H1 (cell line): ENCODE results near the gene LNPEP. TPM values are rescaled to one million over a fixed set of nuclear protein-coding genes. Genes with fewer than 3 reads are reported as not detected.

Source experiments
- CTCF ChIA-PET: fragments of 300-600 bp; sonication (Branson Sonifier 250); formaldehyde crosslinking; loops from one replicate; lab custom pipeline; 2021; ENCODE audit not compliant: partially characterized antibody; lab: Charles Lee
- POLR2A ChIA-PET: fragments of 300-600 bp; sonication (Branson Sonifier 250); formaldehyde crosslinking; loops from one replicate; lab custom pipeline; 2021; ENCODE audit warnings: inconsistent platforms; ENCODE audit not compliant: partially characterized antibody; lab: Charles Lee
- DNase-seq, 2 experiments: peaks; one replicate each; pipeline versions ENCODE4 v3.0.0 to v3.0.0-alpha.2; 2010 to 2022; ENCODE audit warnings: low spot score in 2 of 2, low read depth in 1 of 2, mixed read lengths in 1 of 2
- FAIRE-seq: peaks from 2 replicates; lab custom pipeline; 2011; peaks lifted over from hg19 to GRCh38; lab: Jason Lieb, UNC
- H2AFZ ChIP-seq: 2 replicates; pipeline ENCODE4 v1.8.1; 2012; ENCODE audit warnings: low read length, inconsistent platforms
- H2AK5ac ChIP-seq: 2 replicates; pipeline ENCODE4 v1.6.1; 2013; ENCODE audit warnings: low read depth, low read length
- H2BK120ac ChIP-seq: replicated peaks from 2 replicates; pipeline ENCODE3; 2013; ENCODE audit warnings: low read depth, low read length, inconsistent platforms
- H2BK12ac ChIP-seq: 2 replicates; pipeline ENCODE4 v1.6.1; 2013; ENCODE audit warnings: low read depth, low read length
- H2BK15ac ChIP-seq: 2 replicates; pipeline ENCODE4 v1.6.1; 2013; ENCODE audit warnings: low read length
- H2BK20ac ChIP-seq: 2 replicates; pipeline ENCODE4 v1.6.1; 2013; ENCODE audit warnings: low read length
- H2BK5ac ChIP-seq: 2 replicates; pipeline ENCODE4 v1.6.1; 2013; ENCODE audit warnings: low read depth, low read length
- H3K14ac ChIP-seq: 2 replicates; pipeline ENCODE4 v1.6.1; 2013; ENCODE audit warnings: inconsistent platforms; ENCODE audit not compliant: insufficient read length
- H3K18ac ChIP-seq: 2 replicates; pipeline ENCODE4 v1.6.1; 2013; ENCODE audit warnings: low read length; ENCODE audit errors: extremely low read depth
- H3K23ac ChIP-seq: 2 replicates; pipeline ENCODE4 v1.6.1; 2013; ENCODE audit warnings: inconsistent platforms; ENCODE audit not compliant: insufficient read length
- H3K23me2 ChIP-seq: 2 replicates; pipeline ENCODE4 v1.6.1; 2013; ENCODE audit warnings: low read depth, low read length
- H3K27ac ChIP-seq: 2 replicates; pipeline ENCODE4 v1.6.1; 2011; ENCODE audit warnings: low read depth, low read length, inconsistent platforms
- H3K27me3 ChIP-seq, 4 experiments: replicated peaks in 1 of 4; 1 replicate in 1 of 4; 2 replicates in 3 of 4; pipeline versions ENCODE4 v1.6.1 to v1.8.1; 2011 to 2013; ENCODE audit warnings: low read length in 3 of 4, mild to moderate bottlenecking in 3 of 4, inconsistent platforms in 2 of 4, mixed read lengths in 2 of 4, moderate library complexity in 1 of 4; ENCODE audit not compliant: control insufficient read depth in 3 of 4, insufficient read depth in 3 of 4; ENCODE audit errors: extremely low read depth in 1 of 4
- H3K36me3 ChIP-seq, 4 experiments: 2 replicates each; pipeline versions ENCODE4 v1.6.1 to v1.8.1; 2011 to 2013; ENCODE audit warnings: mild to moderate bottlenecking in 4 of 4, low read length in 3 of 4, moderate library complexity in 2 of 4, control low read depth in 1 of 4, inconsistent platforms in 1 of 4; ENCODE audit not compliant: insufficient read depth in 4 of 4, control insufficient read depth in 2 of 4
- H3K4ac ChIP-seq: replicated peaks from 2 replicates; pipeline ENCODE3; 2013; ENCODE audit warnings: low read length, low read depth, mixed read lengths, inconsistent platforms; ENCODE audit not compliant: insufficient read length
- H3K4me1 ChIP-seq, 4 experiments: replicated peaks in 1 of 4; 1 replicate in 1 of 4; 2 replicates in 3 of 4; pipeline versions ENCODE4 v1.6.1 to v1.8.1; 2011 to 2013; ENCODE audit warnings: low read length in 3 of 4, inconsistent platforms in 2 of 4, mixed read lengths in 1 of 4; ENCODE audit not compliant: insufficient read depth in 4 of 4, control insufficient read depth in 3 of 4
- H3K4me2 ChIP-seq, 2 experiments: 2 replicates each; pipeline versions ENCODE4 v1.6.1 to v1.8.1; 2011 to 2013; ENCODE audit warnings: low read depth in 2 of 2, low read length in 2 of 2, control low read depth in 1 of 2, inconsistent platforms in 1 of 2, mild to moderate bottlenecking in 1 of 2; ENCODE audit not compliant: insufficient read depth in 1 of 2
- H3K4me3 ChIP-seq, 4 experiments: fragments of 200-600, 300-600 bp in 1 of 4; sonication (generic), shearing (Covaris generic), sonication (Bioruptor Twin) in 1 of 4; 2 replicates each; pipeline versions ENCODE4 v1.5.1 to v1.8.1; 2011 to 2016; ENCODE audit warnings: low read length in 4 of 4, low read depth in 3 of 4, control low read depth in 2 of 4, inconsistent platforms in 2 of 4, mild to moderate bottlenecking in 2 of 4, mixed read lengths in 1 of 4, moderate library complexity in 1 of 4; ENCODE audit not compliant: insufficient read depth in 2 of 4; ENCODE audit errors: extremely low read depth in 1 of 4
- H3K56ac ChIP-seq: replicated peaks from 2 replicates; pipeline ENCODE3; 2013; ENCODE audit warnings: low read depth, mild to moderate bottlenecking, mixed read lengths, low read length, inconsistent platforms; ENCODE audit not compliant: insufficient read length
- H3K79me1 ChIP-seq: 2 replicates; pipeline ENCODE4 v1.6.1; 2013; ENCODE audit warnings: low read depth, low read length, control low read depth
- H3K79me2 ChIP-seq, 2 experiments: 2 replicates each; pipeline versions ENCODE4 v1.6.1 to v1.8.1; 2012 to 2013; ENCODE audit warnings: low read length in 2 of 2, mild to moderate bottlenecking in 2 of 2, inconsistent platforms in 1 of 2; ENCODE audit not compliant: insufficient read depth in 2 of 2, control insufficient read depth in 1 of 2
- H3K9ac ChIP-seq, 4 experiments: replicated peaks in 1 of 4; 1 replicate in 1 of 4; 2 replicates in 3 of 4; pipeline versions ENCODE4 v1.6.1 to v1.8.1; 2011 to 2013; ENCODE audit warnings: low read depth in 3 of 4, low read length in 3 of 4, control low read depth in 2 of 4, mild to moderate bottlenecking in 2 of 4, moderate library complexity in 2 of 4, inconsistent platforms in 1 of 4; ENCODE audit errors: extremely low read depth in 1 of 4
- H3K9me3 ChIP-seq, 2 experiments: 2 replicates each; pipeline versions ENCODE4 v1.6.1 to v1.8.1; 2012 to 2013; ENCODE audit warnings: mild to moderate bottlenecking in 2 of 2, moderate library complexity in 2 of 2, control low read depth in 1 of 2, inconsistent platforms in 1 of 2, low read depth in 1 of 2, low read length in 1 of 2, mixed read lengths in 1 of 2; ENCODE audit not compliant: insufficient read depth in 2 of 2
- H4K20me1 ChIP-seq, 2 experiments: replicated peaks in 1 of 2; 2 replicates each; pipeline versions ENCODE3 to v1.8.1; 2011 to 2013; ENCODE audit warnings: inconsistent platforms in 2 of 2, low read length in 2 of 2, mild to moderate bottlenecking in 1 of 2; ENCODE audit not compliant: insufficient read depth in 2 of 2, control insufficient read depth in 1 of 2
- H4K5ac ChIP-seq: 2 replicates; pipeline ENCODE4 v1.6.1; 2013; ENCODE audit warnings: low read length, low read depth, mixed read lengths, inconsistent platforms; ENCODE audit not compliant: insufficient read length
- H4K8ac ChIP-seq: 2 replicates; pipeline ENCODE4 v1.8.0; 2013; ENCODE audit warnings: mild to moderate bottlenecking, moderate library complexity, low read length, inconsistent platforms; ENCODE audit not compliant: insufficient read depth; ENCODE audit errors: extremely low read depth
- H4K91ac ChIP-seq: replicated peaks from 2 replicates; pipeline ENCODE3; 2013; ENCODE audit warnings: low read length, mixed read lengths, inconsistent platforms; ENCODE audit not compliant: insufficient read length
- BACH1 ChIP-seq: IDR thresholded peaks from 2 replicates; pipeline ENCODE4 v1.6.1; 2012; ENCODE audit warnings: low read length, improper control_type of control experiment
- BCL11A ChIP-seq, 2 experiments: IDR thresholded peaks; one replicate each; pipeline ENCODE4 v1.6.1; 2011; ENCODE audit warnings: low read depth in 2 of 2, low read length in 2 of 2, mild to moderate bottlenecking in 2 of 2
- CREB1 ChIP-seq: IDR thresholded peaks from 2 replicates; pipeline ENCODE4 v1.6.1; 2012; ENCODE audit warnings: inconsistent platforms
- EZH2 ChIP-seq: fragments of 200-600 bp; sonication (generic); IDR thresholded peaks from 2 replicates; pipeline ENCODE4 v1.7.1; 2012; ENCODE audit warnings: low read depth, mild to moderate bottlenecking, moderate library complexity, low read length, inconsistent platforms; ENCODE audit not compliant: severe bottlenecking
- HDAC2 ChIP-seq, 2 experiments: fragments of 300-600 bp in 1 of 2; sonication (generic) in 1 of 2; IDR thresholded peaks; 2 replicates each; pipeline ENCODE4 v1.6.1; 2011 to 2012; ENCODE audit warnings: low read depth in 2 of 2, low read length in 2 of 2, mild to moderate bottlenecking in 2 of 2, moderate library complexity in 2 of 2, borderline replicate concordance in 1 of 2, inconsistent platforms in 1 of 2
- JUND ChIP-seq: IDR thresholded peaks from 2 replicates; pipeline ENCODE4 v1.6.1; 2011; ENCODE audit warnings: mild to moderate bottlenecking, improper control_type of control experiment, low read length
- KDM5A ChIP-seq: fragments of 200-600 bp; IDR thresholded peaks from 2 replicates; pipeline ENCODE4 v1.7.1; 2012; ENCODE audit warnings: mild to moderate bottlenecking, low read length, inconsistent platforms, mixed read lengths
- POLR2AphosphoS5 ChIP-seq: IDR thresholded peaks from 2 replicates; pipeline ENCODE4 v1.6.1; 2011; ENCODE audit warnings: low read depth, low read length
- RAD21 ChIP-seq, 2 experiments: IDR thresholded peaks in 1 of 2; conservative IDR thresholded peaks in 1 of 2; 2 replicates each; pipeline ENCODE4 v1.6.1; 2011; ENCODE audit warnings: low read depth in 2 of 2, low read length in 2 of 2, improper control_type of control experiment in 1 of 2, inconsistent platforms in 1 of 2, mild to moderate bottlenecking in 1 of 2, moderate library complexity in 1 of 2
- RFX5 ChIP-seq: IDR thresholded peaks from 2 replicates; pipeline ENCODE4 v1.6.1; 2011; ENCODE audit warnings: low read depth, low read length, improper control_type of control experiment, borderline replicate concordance
- RNF2 ChIP-seq: fragments of 200-900, 300-1000 bp; sonication (generic); IDR thresholded peaks from 2 replicates; pipeline ENCODE4 v1.7.1; 2016; ENCODE audit warnings: borderline replicate concordance, low read depth, mild to moderate bottlenecking, antibody characterized with exemption, low read length; ENCODE audit not compliant: poor library complexity, severe bottlenecking; ENCODE audit errors: missing control alignments
- TCF12 ChIP-seq: IDR thresholded peaks from 2 replicates; pipeline ENCODE4 v1.6.1; 2011; ENCODE audit warnings: low read depth, mild to moderate bottlenecking, low read length
- TEAD4 ChIP-seq: IDR thresholded peaks from 2 replicates; pipeline ENCODE4 v1.6.1; 2012; ENCODE audit warnings: low read depth, low read length, inconsistent platforms, mixed read lengths
- WGBS, 2 experiments: shearing (Covaris generic) in 1 of 2; methylation state at CpG; one replicate each; pipeline versions ENCODE4 v1.1.6 to v1.1.7; 2013 to 2015; ENCODE audit warnings: low lambda C conversion rate in 2 of 2, mixed read lengths in 2 of 2, inconsistent platforms in 1 of 2, low coverage in 1 of 2, missing lambda C conversion rate in 1 of 2; ENCODE audit not compliant: insufficient replicate concordance in 2 of 2, insufficient coverage in 1 of 2, insufficient read length in 1 of 2; ENCODE audit errors: extremely low coverage in 1 of 2, missing lambda C conversion rate in 1 of 2; 5-methylcytosine and 5-hydroxymethylcytosine counted together
- polyA plus RNA-seq, 7 experiments: library from polyadenylated mRNA; depleted of rRNA in 3 of 7; stranded (reverse) in 5 of 7; unstranded in 2 of 7; fragments of >200 nt in 5 of 7; fragments of 200-250 nt in 2 of 7; gene quantifications; 1 replicate in 5 of 7; 2 replicates in 1 of 7; 4 replicates in 1 of 7; pipeline versions ENCODE4 v1.2.1 to v1.2.3, GENCODE V29; 2011 to 2013; ENCODE audit warnings: missing spikeins in 2 of 7, mixed read lengths in 2 of 7
- total RNA-seq: library from RNA; stranded (reverse); fragmentation: NEBNext Ultra II Directional; extraction: Animal tissue kit (Norgen Biotek cat#: 25700); gene quantifications from 2 replicates; pipeline ENCODE4 v1.2.1, GENCODE V29; 2021
- TF ChIP-seq, protein P1 (sequence below): IDR thresholded peaks from 2 replicates; pipeline ENCODE4 v1.6.1; 2012; ENCODE audit warnings: inconsistent platforms

The LNPEP gene
- total and polyA plus RNA-seq, 2 of the 8 experiments (the other 6 are each of a cell fraction or from before 2014, with no cell fraction given) = 1.8 to 4.5 TPM

DNA sequence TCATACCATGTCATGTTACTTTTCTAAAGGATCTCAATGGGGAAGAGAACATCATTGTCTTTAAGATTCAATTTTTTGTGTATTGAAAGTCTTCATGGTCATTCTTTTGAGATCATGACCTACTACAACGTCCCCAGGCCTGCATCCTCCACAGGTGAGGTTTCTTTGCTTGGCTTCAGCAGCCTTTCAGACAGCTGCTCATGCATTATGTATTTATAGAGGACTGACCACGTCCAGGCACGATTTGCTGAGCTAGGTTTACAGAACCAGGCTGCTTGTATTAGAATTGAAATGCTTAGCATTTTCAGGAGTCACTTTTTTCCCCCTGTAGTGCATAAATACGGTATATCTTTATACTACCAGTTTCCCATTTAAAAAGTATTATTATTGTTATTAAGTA lies 136.1 kb downstream of the LNPEP start:
- Histone ChIP-seq H4K91ac (no peak overlapping the region), H3K23me2 (no peaks in the 10 kb centered on the region), H4K8ac (no peak overlapping the region), H3K27me3 (no peaks in the 10 kb centered on the region), H3K79me1 (no peaks in the 10 kb centered on the region), H4K5ac (no peak overlapping the region), H3K4me3 (no peak overlapping the region), H2BK20ac (no peak overlapping the region), H2BK12ac (no peak overlapping the region), H3K56ac (no peak overlapping the region), H3K79me2 (no peaks in the 10 kb centered on the region), H3K4ac (no peak overlapping the region), H3K9me3 (no peaks in the 10 kb centered on the region), H3K23ac (no peak overlapping the region), H2BK15ac (no peak overlapping the region), H3K4me1 (peaks cover 0 to 3% (median 0%) of the 10 kb centered on the region in 4 experiments; a peak in 1 of 7 replicates), H3K9ac (no peak overlapping the region), H3K14ac (no peak overlapping the region), H3K27ac (no peak overlapping the region), H3K4me2 (no peak overlapping the region), H3K36me3 (no peaks in the 10 kb centered on the region), H2BK120ac (no peak overlapping the region), H3K18ac (no peak overlapping the region), H2AK5ac (no peak overlapping the region), H2BK5ac (no peak overlapping the region), H4K20me1 (no peaks in the 10 kb centered on the region), H2AFZ (no peak overlapping the region)
- DNase-seq (no peak), FAIRE-seq (no peak)
- ChIA-PET POLR2A (no interaction called here), CTCF (interaction anchor here (0.6 to 1.7 kb wide), 4 partner anchors 28 to 785 kb away, joined by 3 to 5 read pairs (median 3); no protein-coding TSS in a partner anchor)
- 86% methylated on average over 4 of the region's 4 CpGs; no CpG with 5 or more reads in 1 of the 2 experiments for WGBS, 2 experiments
- TF ChIP-seq CREB1 (no peak), JUND (no peak), BCL11A (IDR thresholded peaks at IDR 0.05; ENCODE audit: low read depth in 2 of 2, low read length in 2 of 2) (no peak), RAD21 (IDR thresholded peaks at IDR 0.05 in 1 of 2, conservative IDR thresholded peaks at IDR 0.05 in 1 of 2; ENCODE audit: low read depth in 2 of 2, low read length in 2 of 2) (no peak), KDM5A (no peak), RNF2 (no peak), EZH2 (no peak), RFX5 (no peak), HDAC2 (IDR thresholded peaks at IDR 0.05; ENCODE audit: borderline replicate concordance in 1 of 2, low read depth in 2 of 2, low read length in 2 of 2) (no peak), TCF12 (no peak), BACH1 (no peak), POLR2AphosphoS5 (no peak), TEAD4 (no peak)
- TF ChIP-seq, protein P1, sequence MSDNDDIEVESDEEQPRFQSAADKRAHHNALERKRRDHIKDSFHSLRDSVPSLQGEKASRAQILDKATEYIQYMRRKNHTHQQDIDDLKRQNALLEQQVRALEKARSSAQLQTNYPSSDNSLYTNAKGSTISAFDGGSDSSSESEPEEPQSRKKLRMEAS = no peak
